Epidermal melanocyte (primary cell): ENCODE measurements around the gene INSIG1.

Experiments
- DNase-seq: peaks from one replicate; pipeline ENCODE4 v3.0.0; 2011; ENCODE audit warnings: low spot score; ENCODE audit not compliant: insufficient read length

The INSIG1 gene

GRCh38 chr7:155284496-155285274 is 13.0 kb upstream of the INSIG1 start:
- DNase-seq: no peak

GRCh38 chr7:155285423-155285822 is 12.3 kb upstream of the INSIG1 start:
- no peak for DNase-seq

- DNase-seq: no peak
These were observed 11.8 kb upstream of the INSIG1 start for GRCh38 chr7:155285833-155286232.

- DNase-seq: no peak
These were observed 11.0 kb upstream of the INSIG1 start for GRCh38 chr7:155286686-155287085.

GRCh38 chr7:155287284-155287935 is 10.3 kb upstream of the INSIG1 start:
- DNase-seq: no peak

GRCh38 chr7:155288055-155288454 is 9.6 kb upstream of the INSIG1 start:
- DNase-seq: no peak

- DNase-seq: no peak
These were observed 8.6 kb upstream of the INSIG1 start for GRCh38 chr7:155289107-155289506.

- no peak for DNase-seq
These were observed 7.7 kb upstream of the INSIG1 start for GRCh38 chr7:155289949-155290501.

- DNase-seq: no peak
These were observed 6.6 kb upstream of the INSIG1 start for GRCh38 chr7:155291045-155291530.

- no peak for DNase-seq
These were observed 5.9 kb upstream of the INSIG1 start for GRCh38 chr7:155291729-155292128.

GRCh38 chr7:155292680-155293226 is 4.9 kb upstream of the INSIG1 start:
- no peak for DNase-seq

GRCh38 chr7:155293721-155294510 is 3.8 kb upstream of the INSIG1 start:
- DNase-seq: no peak

- no peak for DNase-seq
These were observed 3.2 kb upstream of the INSIG1 start for GRCh38 chr7:155294511-155294778.

- DNase-seq: no peak
These were observed 2.2 kb upstream of the INSIG1 start for GRCh38 chr7:155295511-155295910.

GRCh38 chr7:155296006-155296787 is 1.5 kb upstream of the INSIG1 start:
- DNase-seq: no peak

GRCh38 chr7:155296788-155297516 is 726 bp upstream of the INSIG1 start:
- peak; percentile 33 for DNase-seq

GRCh38 chr7:155298288-155298833 is 683 bp downstream of the INSIG1 start:
- no peak for DNase-seq

GRCh38 chr7:155298834-155299534 is 1.3 kb downstream of the INSIG1 start:
- DNase-seq: peak; percentile 97

- DNase-seq: no peak
These were observed 2.0 kb downstream of the INSIG1 start for GRCh38 chr7:155299535-155300202.
